ENCODE results near the gene SLC25A14.

DNA sequence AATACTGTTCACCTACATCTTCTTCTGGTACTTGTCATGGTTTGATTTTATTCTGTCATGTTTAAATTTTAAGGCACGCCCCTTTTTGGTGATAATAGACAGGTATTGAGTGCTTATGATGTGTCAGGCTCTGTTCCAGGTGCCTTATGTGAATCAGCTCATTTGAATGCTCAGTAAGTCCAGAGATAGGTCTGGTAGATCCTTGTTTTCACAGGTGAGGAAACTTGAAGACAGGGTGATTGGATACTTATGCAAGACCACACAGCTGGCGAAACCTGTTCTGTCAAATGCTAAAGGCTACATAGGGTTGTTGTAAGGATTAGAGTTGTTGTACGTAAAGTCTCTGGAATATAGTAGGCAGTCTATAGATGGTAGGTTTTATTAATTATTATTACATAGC is 9.6 kb upstream of the SLC25A14 start:
- TF ChIP-seq, protein P1, sequence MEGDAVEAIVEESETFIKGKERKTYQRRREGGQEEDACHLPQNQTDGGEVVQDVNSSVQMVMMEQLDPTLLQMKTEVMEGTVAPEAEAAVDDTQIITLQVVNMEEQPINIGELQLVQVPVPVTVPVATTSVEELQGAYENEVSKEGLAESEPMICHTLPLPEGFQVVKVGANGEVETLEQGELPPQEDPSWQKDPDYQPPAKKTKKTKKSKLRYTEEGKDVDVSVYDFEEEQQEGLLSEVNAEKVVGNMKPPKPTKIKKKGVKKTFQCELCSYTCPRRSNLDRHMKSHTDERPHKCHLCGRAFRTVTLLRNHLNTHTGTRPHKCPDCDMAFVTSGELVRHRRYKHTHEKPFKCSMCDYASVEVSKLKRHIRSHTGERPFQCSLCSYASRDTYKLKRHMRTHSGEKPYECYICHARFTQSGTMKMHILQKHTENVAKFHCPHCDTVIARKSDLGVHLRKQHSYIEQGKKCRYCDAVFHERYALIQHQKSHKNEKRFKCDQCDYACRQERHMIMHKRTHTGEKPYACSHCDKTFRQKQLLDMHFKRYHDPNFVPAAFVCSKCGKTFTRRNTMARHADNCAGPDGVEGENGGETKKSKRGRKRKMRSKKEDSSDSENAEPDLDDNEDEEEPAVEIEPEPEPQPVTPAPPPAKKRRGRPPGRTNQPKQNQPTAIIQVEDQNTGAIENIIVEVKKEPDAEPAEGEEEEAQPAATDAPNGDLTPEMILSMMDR (IDR thresholded peaks at IDR 0.05) = no peak
- no peak for TF ChIP-seq POLR2A (IDR thresholded peaks at IDR 0.05)

Measured in stomach (tissue), 4 donors.